GM23338 (cell line): ENCODE results near the gene MAP2K3. TPM values are rescaled to one million over a fixed set of nuclear protein-coding genes. Genes with fewer than 3 reads are reported as not detected.
"Not testable (repeated sequence)": the region's sequence is repeated elsewhere in the genome, so short reads cannot be mapped to it uniquely, and the experiment has no call there.

Source experiments
- ATAC-seq: fragments of 200-7000 bp; cut with Tn5 transposase; 3 replicates; pipeline ENCODE4 v1.9.1; 2020
- DNase-seq: peaks from one replicate; pipeline ENCODE4 v3.0.0-alpha.2; 2015; ENCODE audit warnings: low spot score
- H2AFZ ChIP-seq: fragments of 200-600 bp; sonication (generic); 2 replicates; pipeline ENCODE4 v1.8.0; 2016; ENCODE audit warnings: antibody characterized with exemption, mild to moderate bottlenecking, moderate library complexity
- H3F3A ChIP-seq: fragments of 200-600 bp; sonication (generic); replicated peaks from 2 replicates; pipeline ENCODE4 v1.8.0; 2017; ENCODE audit warnings: antibody characterized with exemption, mixed run types, low read depth
- H3K27ac ChIP-seq: fragments of 200-600 bp; sonication (generic); 2 replicates; pipeline ENCODE4 v1.6.1; 2016; ENCODE audit warnings: low read depth
- H3K27me3 ChIP-seq: fragments of 200-600 bp; sonication (generic); 2 replicates; pipeline ENCODE4 v1.8.0; 2016; ENCODE audit warnings: mild to moderate bottlenecking, mixed run types, moderate library complexity; ENCODE audit not compliant: insufficient read depth
- H3K36me3 ChIP-seq: fragments of 200-600 bp; sonication (generic); 2 replicates; pipeline ENCODE4 v1.8.0; 2016; ENCODE audit warnings: mild to moderate bottlenecking; ENCODE audit not compliant: insufficient read depth
- H3K4me1 ChIP-seq: fragments of 200-600 bp; sonication (generic); 2 replicates; pipeline ENCODE4 v1.8.0; 2016; ENCODE audit warnings: mild to moderate bottlenecking, moderate library complexity; ENCODE audit not compliant: insufficient read depth
- H3K4me2 ChIP-seq: fragments of 200-600 bp; sonication (generic); 2 replicates; pipeline ENCODE4 v1.7.1; 2017; ENCODE audit warnings: mixed run types
- H3K4me3 ChIP-seq: fragments of 200-600 bp; sonication (generic); 2 replicates; pipeline ENCODE4 v1.6.1; 2016; ENCODE audit warnings: mixed run types
- H3K79me2 ChIP-seq: fragments of 200-600 bp; sonication (generic); replicated peaks from 2 replicates; pipeline ENCODE4 v1.8.0; 2017; ENCODE audit warnings: mild to moderate bottlenecking; ENCODE audit not compliant: insufficient read depth
- H3K9me2 ChIP-seq: fragments of 200-600 bp; sonication (generic); 2 replicates; pipeline ENCODE4 v1.8.0; 2017; ENCODE audit not compliant: insufficient read depth
- H4K20me1 ChIP-seq: fragments of 200-600 bp; sonication (generic); replicated peaks from 2 replicates; pipeline ENCODE4 v1.8.0; 2017; ENCODE audit warnings: mild to moderate bottlenecking; ENCODE audit not compliant: insufficient read depth
- H3K27ac Mint-ChIP-seq: 2 replicates; pipeline ENCODE4 v1.8.0; 2020; ENCODE audit warnings: inconsistent platforms, mild to moderate bottlenecking, moderate library complexity, mixed read lengths
- H3K27me3 Mint-ChIP-seq: 3 replicates; pipeline ENCODE4 v1.8.0; 2022; ENCODE audit warnings: low read depth, mild to moderate bottlenecking, moderate library complexity, mixed read lengths, inconsistent platforms; ENCODE audit not compliant: insufficient read depth, poor library complexity
- H3K36me3 Mint-ChIP-seq: 3 replicates; pipeline ENCODE4 v1.8.0; 2021; ENCODE audit warnings: low read depth, mild to moderate bottlenecking, inconsistent platforms, moderate library complexity, mixed read lengths
- H3K4me1 Mint-ChIP-seq: 3 replicates; pipeline ENCODE4 v1.8.0; 2020; ENCODE audit warnings: mild to moderate bottlenecking, inconsistent platforms, mixed read lengths
- H3K4me3 Mint-ChIP-seq: 3 replicates; pipeline ENCODE4 v1.8.0; 2021; ENCODE audit warnings: moderate library complexity, mild to moderate bottlenecking, inconsistent platforms, mixed read lengths
- H3K9me3 Mint-ChIP-seq: 3 replicates; pipeline ENCODE4 v1.8.0; 2020; ENCODE audit warnings: moderate library complexity, mild to moderate bottlenecking, inconsistent platforms, mixed read lengths
- EZH2 ChIP-seq: fragments of 200-600 bp; sonication (generic); IDR thresholded peaks from one replicate; pipeline ENCODE4 v1.8.0; 2017; ENCODE audit warnings: antibody characterized with exemption, mild to moderate bottlenecking, low read depth; ENCODE audit not compliant: unreplicated experiment
- ZNF331 ChIP-seq: fragments of 250-450 bp; sonication (Bioruptor Pico); IDR thresholded peaks from 2 replicates; pipeline ENCODE4 v1.5.0; 2020; ENCODE audit warnings: low read depth, mild to moderate bottlenecking, moderate library complexity
- polyA plus RNA-seq: library from polyadenylated mRNA; unstranded; fragments of >200 nt; fragmentation: Nextera tagmentation; extraction: Ambion mirVana; gene quantifications from 2 replicates; pipeline ENCODE4 v1.2.1, GENCODE V29; 2016
- total RNA-seq: library from RNA; depleted of rRNA; stranded (reverse); fragments of >200 nt; shearing (Covaris generic); gene quantifications from 2 replicates; pipeline ENCODE4 v1.2.3, GENCODE V29; 2014
- TF ChIP-seq, protein P1 (sequence below): IDR thresholded peaks from one replicate; pipeline ENCODE4 v1.6.1; 2018; ENCODE audit warnings: antibody characterized with exemption; ENCODE audit not compliant: unreplicated experiment

The MAP2K3 gene
- total and polyA plus RNA-seq, 2 experiments from 2014 or later = 28.5 to 31.7 TPM

DNA sequence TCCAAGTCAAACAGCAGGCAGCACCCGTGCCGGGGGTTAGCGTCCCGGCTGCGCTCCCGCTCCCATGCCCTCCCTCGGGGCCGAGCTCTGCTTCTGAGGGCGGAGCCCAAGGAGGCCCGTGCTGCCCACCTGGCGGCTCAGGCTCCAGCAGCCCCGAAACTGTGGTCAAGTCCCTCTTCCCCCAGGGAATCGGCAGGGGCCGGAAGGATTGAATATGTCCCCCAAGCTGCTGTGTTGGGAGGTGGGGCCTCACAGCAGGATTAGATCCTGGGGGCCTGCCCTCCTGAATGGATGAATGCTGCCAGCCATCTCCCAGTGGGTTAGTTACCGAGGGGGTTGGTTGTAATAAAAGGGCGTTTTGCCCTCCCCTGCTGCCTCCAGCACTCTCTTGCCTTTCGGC, 33.9 kb downstream of the MAP2K3 start:
- H3K27me3 Mint-ChIP-seq = peaks cover 25% of the 10 kb centered on the region
- Histone ChIP-seq H3K27me3 (peaks cover 21% of the 10 kb centered on the region), H3K4me1 (peaks cover 7% of the 10 kb centered on the region; the same call in 1 of the 2 replicates)

DNA sequence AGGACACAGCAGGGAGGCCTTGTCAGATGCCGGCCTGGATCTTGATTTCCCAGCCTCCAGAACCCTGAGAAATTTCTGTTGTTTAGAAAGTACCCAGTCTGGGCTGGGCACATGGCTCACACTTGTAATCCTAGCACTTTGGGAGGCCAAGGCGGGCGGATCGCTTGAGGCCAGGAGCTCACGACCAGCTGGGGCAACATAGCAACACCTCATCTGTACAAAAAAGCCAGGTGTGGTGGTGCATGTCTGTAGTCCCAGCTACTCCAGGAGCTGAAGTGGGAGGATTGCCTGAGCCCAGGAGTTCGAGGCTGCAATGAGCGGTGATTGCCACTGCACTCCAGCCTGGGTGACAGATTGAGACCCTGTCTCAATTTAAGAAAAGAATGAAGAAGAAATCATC, 34.3 kb downstream of the MAP2K3 start:
- not testable (repeated sequence) for DNase-seq, ATAC-seq, H3K27ac ChIP-seq, H3K4me1 ChIP-seq, H4K20me1 ChIP-seq, H3K79me2 ChIP-seq, H3K36me3 ChIP-seq, H3K36me3 Mint-ChIP-seq, H3F3A ChIP-seq, H3K27ac Mint-ChIP-seq, H3K9me2 ChIP-seq
- Histone ChIP-seq H2AFZ (peak overlapping the region; percentile 80; the same call in 1 of the 2 replicates), H3K4me3 (peak overlapping the region; percentile 54), H3K4me2 (peak overlapping the region; percentile 84), H3K27me3 (peaks cover 25% of the 10 kb centered on the region)
- peaks cover 25% of the 10 kb centered on the region for H3K27me3 Mint-ChIP-seq
- H3K4me1 Mint-ChIP-seq = peaks cover 15% of the 10 kb centered on the region
- H3K4me3 Mint-ChIP-seq = peak overlapping the region; percentile 48; the same call in 2 of the 3 replicates
- peaks cover 20% of the 10 kb centered on the region for H3K9me3 Mint-ChIP-seq

More for the DNA sequence above, 33.9 kb downstream of the MAP2K3 start:
- H3K4me2 ChIP-seq = peak overlapping the region; percentile 84
- Mint-ChIP-seq H3K4me1 (peaks cover 17% of the 10 kb centered on the region), H3K4me3 (peak overlapping the region; percentile 48; the same call in 2 of the 3 replicates), H3K36me3 (no peaks in the 10 kb centered on the region), H3K27ac (no peak overlapping the region), H3K9me3 (peaks cover 19% of the 10 kb centered on the region)
- no peaks in the 10 kb centered on the region for H3K79me2 ChIP-seq
- H3K9me2 ChIP-seq = no peaks in the 10 kb centered on the region
- TF ChIP-seq, protein P1, sequence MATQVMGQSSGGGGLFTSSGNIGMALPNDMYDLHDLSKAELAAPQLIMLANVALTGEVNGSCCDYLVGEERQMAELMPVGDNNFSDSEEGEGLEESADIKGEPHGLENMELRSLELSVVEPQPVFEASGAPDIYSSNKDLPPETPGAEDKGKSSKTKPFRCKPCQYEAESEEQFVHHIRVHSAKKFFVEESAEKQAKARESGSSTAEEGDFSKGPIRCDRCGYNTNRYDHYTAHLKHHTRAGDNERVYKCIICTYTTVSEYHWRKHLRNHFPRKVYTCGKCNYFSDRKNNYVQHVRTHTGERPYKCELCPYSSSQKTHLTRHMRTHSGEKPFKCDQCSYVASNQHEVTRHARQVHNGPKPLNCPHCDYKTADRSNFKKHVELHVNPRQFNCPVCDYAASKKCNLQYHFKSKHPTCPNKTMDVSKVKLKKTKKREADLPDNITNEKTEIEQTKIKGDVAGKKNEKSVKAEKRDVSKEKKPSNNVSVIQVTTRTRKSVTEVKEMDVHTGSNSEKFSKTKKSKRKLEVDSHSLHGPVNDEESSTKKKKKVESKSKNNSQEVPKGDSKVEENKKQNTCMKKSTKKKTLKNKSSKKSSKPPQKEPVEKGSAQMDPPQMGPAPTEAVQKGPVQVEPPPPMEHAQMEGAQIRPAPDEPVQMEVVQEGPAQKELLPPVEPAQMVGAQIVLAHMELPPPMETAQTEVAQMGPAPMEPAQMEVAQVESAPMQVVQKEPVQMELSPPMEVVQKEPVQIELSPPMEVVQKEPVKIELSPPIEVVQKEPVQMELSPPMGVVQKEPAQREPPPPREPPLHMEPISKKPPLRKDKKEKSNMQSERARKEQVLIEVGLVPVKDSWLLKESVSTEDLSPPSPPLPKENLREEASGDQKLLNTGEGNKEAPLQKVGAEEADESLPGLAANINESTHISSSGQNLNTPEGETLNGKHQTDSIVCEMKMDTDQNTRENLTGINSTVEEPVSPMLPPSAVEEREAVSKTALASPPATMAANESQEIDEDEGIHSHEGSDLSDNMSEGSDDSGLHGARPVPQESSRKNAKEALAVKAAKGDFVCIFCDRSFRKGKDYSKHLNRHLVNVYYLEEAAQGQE = no peak
- TF ChIP-seq ZNF331 (CRISPR knock-in tag) = no peak
- TF ChIP-seq EZH2 = peak; percentile 37
- peak; percentile 56 for ATAC-seq
- peak; percentile 74 for DNase-seq
- peak overlapping the region; percentile 54 for H3K4me3 ChIP-seq
- no peaks in the 10 kb centered on the region for H3F3A ChIP-seq
- no peak overlapping the region for H3K27ac ChIP-seq
- H4K20me1 ChIP-seq = no peaks in the 10 kb centered on the region
- H3K36me3 ChIP-seq = no peaks in the 10 kb centered on the region
- peak overlapping the region; percentile 80; the same call in 1 of the 2 replicates for H2AFZ ChIP-seq

DNA sequence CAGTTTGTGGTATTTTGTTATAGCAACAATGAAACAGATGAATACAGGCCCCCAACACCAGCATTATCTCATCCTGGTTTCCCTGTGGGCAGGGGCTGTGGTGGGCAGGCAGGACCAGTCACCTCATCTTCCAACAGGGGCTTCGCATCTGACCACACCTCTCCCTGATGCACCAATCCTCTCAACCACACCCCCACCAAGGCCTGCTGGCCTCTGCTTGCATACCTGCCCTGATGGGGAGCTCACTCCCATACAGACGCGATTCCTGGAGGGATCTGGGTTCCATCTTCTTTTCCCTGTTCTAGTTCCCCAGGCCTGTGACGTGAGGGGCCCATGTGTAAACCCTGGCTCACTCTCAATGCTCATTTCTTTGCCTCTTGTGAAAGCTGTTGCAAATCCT, 34.7 kb downstream of the MAP2K3 start:
- not testable (repeated sequence) for H3K27ac Mint-ChIP-seq, H2AFZ ChIP-seq, H3K4me1 ChIP-seq, H3K27ac ChIP-seq, H3F3A ChIP-seq, H3K36me3 Mint-ChIP-seq, ATAC-seq, H3K79me2 ChIP-seq, H3K4me3 ChIP-seq, H3K36me3 ChIP-seq, H3K9me2 ChIP-seq, DNase-seq, H4K20me1 ChIP-seq
- peaks cover 15% of the 10 kb centered on the region for H3K4me1 Mint-ChIP-seq
- H3K27me3 ChIP-seq = peaks cover 28% of the 10 kb centered on the region
- peak overlapping the region; percentile 43; the same call in 2 of the 3 replicates for H3K4me3 Mint-ChIP-seq
- H3K4me2 ChIP-seq = peak overlapping the region; percentile 84; the same call in 1 of the 2 replicates
- peaks cover 25% of the 10 kb centered on the region for H3K27me3 Mint-ChIP-seq
- H3K9me3 Mint-ChIP-seq = peaks cover 21% of the 10 kb centered on the region

DNA sequence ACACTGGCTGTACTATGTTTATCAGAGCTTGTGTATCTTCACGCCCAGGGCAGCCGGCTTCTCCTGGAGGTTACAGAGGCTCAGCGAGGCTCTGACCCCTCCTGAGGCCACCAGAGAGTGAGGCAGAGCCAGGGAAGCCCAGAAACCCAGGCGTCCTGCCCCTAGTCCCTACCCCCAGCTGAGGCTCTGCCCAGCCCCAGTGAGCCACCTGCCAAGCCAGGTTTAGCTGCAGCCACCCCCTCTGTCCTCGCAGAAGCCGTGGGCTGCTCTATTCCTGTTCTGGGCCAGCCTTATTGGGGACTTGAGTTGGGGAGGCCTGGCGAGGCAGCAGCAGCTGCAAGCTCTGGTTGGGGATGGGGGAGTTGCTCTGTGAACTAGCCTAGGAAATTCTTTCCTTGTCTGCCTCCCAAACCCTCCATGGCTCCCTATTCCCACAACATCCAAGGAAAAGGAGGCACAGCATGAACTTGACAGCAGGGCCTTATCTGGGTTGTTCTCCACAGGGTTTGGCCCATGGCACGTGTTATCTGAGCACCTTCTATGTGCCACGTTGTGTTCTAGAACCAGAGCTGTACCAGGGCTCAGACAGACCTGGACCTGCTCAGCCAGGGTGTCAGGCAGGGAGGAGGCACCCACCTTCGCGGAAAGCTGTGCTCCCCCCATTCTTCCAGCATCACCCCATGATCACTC, 35.3 kb downstream of the MAP2K3 start:
- H2AFZ ChIP-seq, H3K4me3 Mint-ChIP-seq, H3K36me3 ChIP-seq, H3K4me2 ChIP-seq, ATAC-seq, H3K9me2 ChIP-seq, H3K36me3 Mint-ChIP-seq, H3K4me3 ChIP-seq, H3K4me1 ChIP-seq, DNase-seq, H3K27ac Mint-ChIP-seq, H3K27ac ChIP-seq, H3F3A ChIP-seq, H3K79me2 ChIP-seq, H4K20me1 ChIP-seq: not testable (repeated sequence)
- peaks cover 27% of the 10 kb centered on the region for H3K9me3 Mint-ChIP-seq
- H3K4me1 Mint-ChIP-seq = peaks cover 15% of the 10 kb centered on the region
- H3K27me3 ChIP-seq = peaks cover 28% of the 10 kb centered on the region
- peaks cover 25% of the 10 kb centered on the region for H3K27me3 Mint-ChIP-seq

DNA sequence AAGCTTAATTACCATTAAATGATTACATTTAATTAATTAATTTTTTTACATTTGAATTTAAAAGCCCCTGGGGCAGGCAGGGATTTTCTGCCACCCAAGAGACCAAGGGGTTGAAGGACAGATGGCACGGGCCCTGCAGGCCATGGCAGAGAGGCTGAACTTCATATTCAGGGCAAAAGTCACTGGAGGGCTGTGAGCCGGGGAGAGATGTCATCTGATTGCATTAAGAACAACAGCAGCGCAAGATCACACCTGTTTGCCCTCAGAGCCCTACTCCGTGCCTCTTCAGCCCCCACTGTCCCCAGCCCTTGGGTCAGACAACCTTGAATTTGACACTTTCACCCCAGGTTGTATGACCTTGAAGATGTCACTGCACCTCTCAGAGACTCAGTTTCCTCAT, 35.9 kb downstream of the MAP2K3 start:
- not testable (repeated sequence) for H3K27ac Mint-ChIP-seq, H4K20me1 ChIP-seq, H3K4me1 ChIP-seq, ATAC-seq, DNase-seq, H3K9me2 ChIP-seq, H3K79me2 ChIP-seq, H3K4me2 ChIP-seq, H2AFZ ChIP-seq, H3F3A ChIP-seq, H3K36me3 ChIP-seq, H3K36me3 Mint-ChIP-seq, H3K4me3 Mint-ChIP-seq, H3K4me3 ChIP-seq, H3K27ac ChIP-seq
- peaks cover 28% of the 10 kb centered on the region for H3K27me3 ChIP-seq
- Mint-ChIP-seq H3K9me3 (peaks cover 27% of the 10 kb centered on the region), H3K4me1 (peaks cover 15% of the 10 kb centered on the region), H3K27me3 (peaks cover 25% of the 10 kb centered on the region)
